HPDE6-E6E7 (cell line): Measurements from ENCODE around the gene SOBP.
"Not testable (repeated sequence)": the region's sequence is repeated elsewhere in the genome, so short reads cannot be mapped to it uniquely, and the experiment has no call there.

Experiments
- DNase-seq: peaks from one replicate; pipeline ENCODE4 v3.0.0; 2011; ENCODE audit warnings: missing footprints; ENCODE audit errors: extremely low spot score

Gene SOBP, protein sequence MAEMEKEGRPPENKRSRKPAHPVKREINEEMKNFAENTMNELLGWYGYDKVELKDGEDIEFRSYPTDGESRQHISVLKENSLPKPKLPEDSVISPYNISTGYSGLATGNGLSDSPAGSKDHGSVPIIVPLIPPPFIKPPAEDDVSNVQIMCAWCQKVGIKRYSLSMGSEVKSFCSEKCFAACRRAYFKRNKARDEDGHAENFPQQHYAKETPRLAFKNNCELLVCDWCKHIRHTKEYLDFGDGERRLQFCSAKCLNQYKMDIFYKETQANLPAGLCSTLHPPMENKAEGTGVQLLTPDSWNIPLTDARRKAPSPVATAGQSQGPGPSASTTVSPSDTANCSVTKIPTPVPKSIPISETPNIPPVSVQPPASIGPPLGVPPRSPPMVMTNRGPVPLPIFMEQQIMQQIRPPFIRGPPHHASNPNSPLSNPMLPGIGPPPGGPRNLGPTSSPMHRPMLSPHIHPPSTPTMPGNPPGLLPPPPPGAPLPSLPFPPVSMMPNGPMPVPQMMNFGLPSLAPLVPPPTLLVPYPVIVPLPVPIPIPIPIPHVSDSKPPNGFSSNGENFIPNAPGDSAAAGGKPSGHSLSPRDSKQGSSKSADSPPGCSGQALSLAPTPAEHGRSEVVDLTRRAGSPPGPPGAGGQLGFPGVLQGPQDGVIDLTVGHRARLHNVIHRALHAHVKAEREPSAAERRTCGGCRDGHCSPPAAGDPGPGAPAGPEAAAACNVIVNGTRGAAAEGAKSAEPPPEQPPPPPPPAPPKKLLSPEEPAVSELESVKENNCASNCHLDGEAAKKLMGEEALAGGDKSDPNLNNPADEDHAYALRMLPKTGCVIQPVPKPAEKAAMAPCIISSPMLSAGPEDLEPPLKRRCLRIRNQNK

GRCh38 chr6:107489636-107490565, at the start of gene SOBP:
Gene SOBP (plus strand): TSS chr6:107490117. CDS start chr6:107490617, 500 bp downstream.
- no peak for DNase-seq

- DNase-seq, result no peak
Measured at GRCh38 chr6:107440936-107441335, 49.0 kb upstream of the SOBP start.

DNA sequence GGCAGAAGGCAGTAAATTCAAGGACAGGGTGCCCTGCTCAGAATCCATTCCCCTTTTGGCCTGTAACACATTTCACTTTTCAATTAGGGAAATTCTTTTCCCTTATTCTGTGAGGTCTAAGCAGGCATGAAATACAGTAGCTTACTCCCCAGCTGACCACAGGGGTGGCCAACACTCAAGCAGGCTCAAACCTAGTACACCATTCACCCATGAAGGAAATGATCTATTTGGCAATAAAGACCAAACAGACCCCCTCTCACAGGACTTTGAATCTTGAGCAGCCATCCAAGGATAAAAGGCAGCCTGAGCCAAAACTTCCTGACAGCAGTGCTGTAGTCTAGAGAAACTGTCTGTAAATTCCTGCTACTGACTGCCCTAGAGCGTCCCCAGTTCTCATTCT, 48.2 kb upstream of the SOBP start:
- no peak for DNase-seq

DNA sequence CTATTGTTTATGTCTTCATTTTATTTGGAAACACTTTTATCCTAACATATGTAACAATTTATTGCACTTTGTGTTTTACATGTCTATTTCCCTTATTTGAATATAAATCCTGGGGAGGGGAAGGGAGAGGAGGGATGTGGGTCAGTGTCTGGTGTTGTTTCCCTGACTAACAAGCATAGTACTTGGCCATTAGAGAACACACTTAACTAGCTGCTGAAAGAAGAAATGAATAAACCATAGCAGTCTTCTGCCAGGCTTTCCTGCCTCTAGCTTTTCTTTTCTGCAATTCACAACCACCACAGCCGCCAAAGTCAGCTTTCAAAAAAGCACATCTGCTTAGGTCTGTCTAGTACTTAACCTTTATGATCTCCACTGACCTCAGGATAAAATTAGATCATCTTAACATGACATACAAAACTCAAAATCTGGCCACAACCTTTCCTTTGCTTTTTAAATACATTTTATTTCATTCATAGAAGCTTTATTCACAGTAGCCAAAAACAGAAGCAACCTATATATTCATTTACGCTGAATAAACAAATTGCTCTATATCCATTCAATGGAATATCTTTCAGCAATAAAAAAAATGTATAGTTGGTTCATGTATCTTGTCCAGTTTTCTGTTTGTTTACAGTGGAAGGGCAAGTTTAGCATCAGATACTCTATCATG, 46.8 kb upstream of the SOBP start:
- no peak for DNase-seq

GRCh38 chr6:107443608-107444267, 46.2 kb upstream of the SOBP start:
- DNase-seq, result no peak

GRCh38 chr6:107444277-107444676, 45.6 kb upstream of the SOBP start:
- no peak for DNase-seq

DNA sequence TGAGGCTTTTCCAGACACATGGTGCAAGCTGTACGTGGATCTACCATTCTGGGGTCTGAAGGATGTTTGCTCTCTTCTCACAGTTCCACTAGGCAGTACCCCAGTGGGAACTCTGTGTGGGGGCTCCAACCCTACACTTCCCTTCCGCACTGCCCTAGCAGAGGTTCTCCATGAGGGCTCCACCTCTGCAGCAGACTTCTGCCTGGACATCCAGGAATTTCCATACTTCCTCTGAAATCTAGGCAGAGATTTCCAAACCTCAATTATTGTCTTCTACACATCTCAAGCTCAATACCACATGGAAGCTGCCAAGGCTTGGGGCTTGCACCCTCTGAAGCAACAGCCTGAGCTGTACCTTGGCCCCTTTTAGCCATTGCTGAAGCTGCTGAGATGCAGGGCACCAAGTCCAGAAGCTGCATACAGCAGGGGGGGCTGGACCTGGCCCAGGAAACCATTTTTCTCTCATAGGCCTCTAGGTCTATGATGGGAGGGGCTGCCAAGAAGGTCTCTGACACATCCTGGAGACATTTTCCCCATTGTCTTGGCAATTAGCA, 42.2 kb upstream of the SOBP start:
- no peak for DNase-seq

DNA sequence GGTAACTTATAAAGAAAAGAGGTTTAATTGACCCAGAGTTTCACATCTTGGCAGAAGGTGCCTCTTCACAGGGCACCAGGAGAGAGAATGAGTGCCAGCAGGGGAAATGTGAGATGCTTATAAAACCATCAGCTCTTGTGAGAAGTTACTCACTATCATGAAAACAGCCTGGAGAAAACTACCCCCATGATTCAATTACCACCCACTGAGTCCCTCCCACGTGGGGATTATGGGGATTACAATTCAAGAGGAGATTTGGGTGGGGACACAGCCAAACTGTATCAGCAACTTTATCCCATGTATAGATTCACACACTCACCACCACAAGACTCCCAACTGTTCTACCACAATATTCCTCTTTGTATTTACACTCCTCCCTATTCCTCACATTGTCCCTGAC, 41.1 kb upstream of the SOBP start:
- no peak for DNase-seq

DNA sequence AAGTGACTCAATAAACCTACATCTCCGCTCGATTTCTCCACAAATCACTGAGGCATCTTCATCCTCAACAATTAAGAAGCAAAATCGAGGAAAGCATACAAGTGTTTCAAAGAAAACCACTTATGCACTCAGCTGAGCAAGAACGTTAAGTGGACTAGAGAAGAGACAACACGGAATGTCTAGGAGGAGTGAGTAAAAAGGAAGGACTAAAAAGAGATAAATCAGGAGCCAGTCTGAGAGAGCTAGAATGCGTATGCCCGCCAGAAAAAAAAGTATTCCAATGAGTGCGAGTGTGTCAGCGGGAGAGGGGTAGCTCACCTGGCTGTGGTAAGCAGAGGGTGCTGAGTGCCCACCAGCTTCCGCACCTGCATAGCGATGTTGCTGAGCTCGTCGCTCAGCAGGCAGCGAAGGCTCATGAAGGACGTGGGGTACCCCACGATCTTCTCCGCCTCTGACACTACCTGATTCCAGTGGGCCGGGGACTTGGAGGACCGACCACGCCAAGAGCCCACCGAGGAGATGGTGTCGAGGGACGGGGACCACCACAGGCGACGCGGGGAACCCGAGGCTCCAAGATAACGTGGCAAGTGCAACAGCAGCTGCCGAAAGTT, 31.1 kb upstream of the SOBP start:
- peak; percentile 31 for DNase-seq

DNA sequence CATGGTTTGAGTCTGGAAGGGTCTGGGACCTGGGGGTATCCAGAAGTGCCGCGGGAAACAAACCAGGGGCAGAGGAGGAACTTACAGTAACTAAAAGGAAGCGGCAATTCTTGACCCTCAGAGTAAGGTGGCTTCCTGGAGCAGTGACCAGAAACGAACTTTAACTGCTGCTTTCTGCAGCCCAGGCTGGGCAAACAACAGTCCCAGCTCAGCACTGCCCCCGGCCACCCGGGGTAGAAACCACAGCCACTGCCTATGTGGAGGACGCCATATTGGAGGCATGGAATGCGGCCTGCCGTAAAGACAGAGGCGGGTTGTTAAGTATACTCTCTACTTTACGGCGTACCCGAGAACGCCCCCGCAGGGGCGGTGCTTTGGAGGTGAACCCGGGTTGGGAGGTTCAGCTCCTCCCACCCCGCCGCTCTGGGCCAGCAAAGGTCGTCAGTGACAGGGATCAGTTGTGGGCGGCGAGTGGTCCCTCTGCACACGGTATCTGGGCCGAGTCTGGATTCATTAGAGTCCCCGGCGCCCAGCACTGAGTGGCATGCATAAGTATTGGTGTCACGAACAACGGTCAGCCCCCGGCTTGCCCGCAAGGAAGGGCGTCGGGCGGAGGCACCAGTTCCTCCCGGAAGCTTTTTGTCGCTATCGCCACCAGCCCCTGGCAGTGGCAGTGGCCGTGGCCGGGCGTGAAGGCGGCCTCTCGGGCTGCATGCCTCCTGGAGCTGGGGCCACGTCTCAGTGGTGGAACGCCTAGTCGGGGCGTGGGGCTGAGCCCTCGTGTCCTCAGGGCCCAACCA, 30.4 kb upstream of the SOBP start, which contains the start of gene PDSS2:
PDSS2 (minus strand) TSS at position 282 of the 800 bp plus-strand sequence; CDS start at position 3, 279 bp downstream.
- peak; percentile 94 for DNase-seq

DNA sequence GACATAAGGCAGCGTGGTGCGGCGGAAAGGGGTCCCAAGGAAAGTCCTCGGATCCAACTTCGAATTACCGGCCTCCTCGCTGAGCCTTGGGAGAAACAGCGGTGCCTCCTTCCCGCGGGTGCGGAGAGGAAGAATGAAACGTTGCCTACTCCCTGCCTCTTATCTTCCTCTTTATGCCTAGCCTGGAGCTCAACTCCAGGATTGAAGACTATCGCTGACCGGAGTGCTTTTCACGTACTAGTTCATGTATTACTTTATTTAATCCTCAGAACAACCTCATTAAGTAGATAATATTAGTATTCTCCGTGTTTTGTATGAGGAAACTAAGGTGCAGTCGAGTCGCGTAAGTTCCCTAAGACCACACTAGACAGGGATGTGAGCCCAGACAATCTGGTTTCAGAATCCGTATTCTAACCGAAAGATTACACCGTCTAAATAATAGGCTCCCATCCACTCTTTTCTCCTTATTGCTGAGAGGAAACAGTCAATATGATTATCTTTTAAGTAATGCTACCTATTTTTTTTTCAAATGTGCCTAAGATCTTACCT, 29.8 kb upstream of the SOBP start:
- DNase-seq, result no peak

- DNase-seq, result no peak
Measured at GRCh38 chr6:107466062-107466461, 23.9 kb upstream of the SOBP start.

DNA sequence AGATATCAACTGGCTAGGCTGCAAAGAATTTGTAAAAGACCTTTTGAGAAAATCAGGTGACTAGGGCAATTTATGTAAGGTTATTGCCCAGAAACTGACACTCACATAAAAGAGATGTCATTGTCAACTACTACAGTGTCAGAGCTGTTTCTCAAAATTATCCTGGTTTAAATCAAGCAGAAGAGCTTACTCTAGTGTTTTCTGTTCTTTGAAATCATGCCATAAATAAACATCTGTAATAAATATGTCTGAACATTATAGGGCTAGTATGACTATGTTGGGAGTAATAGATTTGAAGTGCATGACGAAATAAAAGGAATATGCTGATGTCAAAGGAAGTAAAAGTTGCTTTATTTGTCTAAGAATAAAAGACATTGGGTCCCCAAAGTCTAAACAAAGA, 19.6 kb upstream of the SOBP start:
- no peak for DNase-seq

DNA sequence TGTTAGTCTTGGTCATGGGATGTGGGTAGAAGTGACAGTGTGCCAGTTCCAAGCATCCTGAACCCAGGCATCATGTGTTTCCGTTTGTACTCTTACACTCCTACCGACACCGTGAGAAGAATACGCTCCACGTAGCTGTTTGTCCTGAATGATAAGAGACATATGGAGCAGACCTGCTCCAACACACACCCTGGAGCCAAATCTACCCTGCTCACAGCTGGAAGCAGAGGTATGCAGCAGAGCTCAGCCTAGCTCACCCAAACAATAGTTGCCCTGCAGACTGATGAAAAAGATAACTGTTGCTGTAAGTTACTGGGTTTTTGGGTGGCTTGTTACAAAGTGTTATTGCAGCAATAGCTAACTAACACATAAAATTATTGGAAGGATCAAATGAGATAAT, 16.3 kb upstream of the SOBP start:
- DNase-seq, result no peak

DNA sequence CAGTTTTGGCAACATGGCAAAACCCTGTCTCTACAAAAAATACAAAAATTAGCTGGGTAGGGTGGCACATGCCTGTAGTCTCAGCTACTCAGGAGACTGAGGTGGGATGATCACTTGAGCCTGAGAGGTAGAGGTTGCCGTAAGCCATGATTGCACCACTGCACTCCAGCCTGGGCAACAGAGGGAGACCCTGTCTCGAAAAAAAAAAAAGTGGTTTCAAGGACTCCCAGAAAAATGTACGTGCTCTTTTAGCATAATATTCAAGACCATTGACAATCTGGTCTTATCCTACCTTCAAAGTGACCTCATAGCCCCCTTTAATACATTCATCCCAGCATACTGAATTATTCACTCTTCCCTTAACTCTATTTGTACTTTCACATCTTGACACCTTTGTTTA, 14.6 kb upstream of the SOBP start:
- not testable (repeated sequence) for DNase-seq

- DNase-seq, result not testable (repeated sequence)
Measured at GRCh38 chr6:107475826-107476225, 14.1 kb upstream of the SOBP start.

GRCh38 chr6:107479089-107479690, 10.7 kb upstream of the SOBP start:
- no peak for DNase-seq

DNA sequence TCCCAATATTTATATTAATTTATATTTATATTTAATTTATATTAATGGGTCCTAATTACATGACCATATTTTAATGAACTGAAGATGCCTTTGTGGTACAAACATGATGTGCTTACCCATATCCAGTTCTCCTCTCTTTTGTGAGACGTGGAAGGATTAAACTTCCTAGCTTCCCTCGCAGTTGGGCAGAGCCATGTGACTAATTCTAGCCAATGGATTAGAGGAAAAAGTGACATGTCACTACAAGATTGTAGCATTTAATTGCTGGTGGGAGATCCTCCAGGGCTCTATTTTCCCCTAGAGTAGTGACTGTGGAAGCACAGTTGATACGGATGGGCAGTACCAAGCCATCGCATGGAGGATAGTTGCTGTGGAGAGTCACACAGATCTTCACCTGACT, 4.8 kb upstream of the SOBP start:
- no peak for DNase-seq
